Neural progenitor cell (in vitro differentiated cells): Measurements from ENCODE around the gene PTP4A2. TPM values are rescaled to one million over a fixed set of nuclear protein-coding genes. Genes with fewer than 3 reads are reported as not detected.
A peak's percentile ranks its signal among the peaks of the same experiment; 100 is the strongest.

Source experiments
- DNase-seq: peaks from one replicate; pipeline ENCODE4 v3.0.0-alpha.2; 2016; ENCODE audit warnings: low spot score
- H2AFZ ChIP-seq: fragments of 200-600 bp; sonication (generic); replicated peaks from 2 replicates; pipeline ENCODE4 v1.6.1; 2016; ENCODE audit warnings: antibody characterized with exemption
- H3F3A ChIP-seq: fragments of 200-600 bp; sonication (generic); 2 replicates; pipeline ENCODE4 v1.6.1; 2016; ENCODE audit warnings: antibody characterized with exemption, low read depth
- H3K27ac ChIP-seq: fragments of 200-600 bp; sonication (generic); 2 replicates; pipeline ENCODE4 v1.5.1; 2016; ENCODE audit warnings: mild to moderate bottlenecking
- H3K27me3 ChIP-seq: fragments of 200-600 bp; sonication (generic); 2 replicates; pipeline ENCODE4 v1.6.1; 2016; ENCODE audit warnings: mild to moderate bottlenecking, moderate library complexity
- H3K36me3 ChIP-seq: fragments of 200-600 bp; sonication (generic); 2 replicates; pipeline ENCODE4 v1.5.1; 2016
- H3K4me1 ChIP-seq: fragments of 200-600 bp; sonication (generic); 2 replicates; pipeline ENCODE4 v1.6.1; 2016; ENCODE audit warnings: mixed run types
- H3K4me2 ChIP-seq: fragments of 200-600 bp; sonication (generic); 2 replicates; pipeline ENCODE4 v1.6.1; 2016
- H3K4me3 ChIP-seq: fragments of 200-600 bp; sonication (generic); 2 replicates; pipeline ENCODE4 v1.5.1; 2016
- H3K79me2 ChIP-seq: fragments of 200-600 bp; sonication (generic); 2 replicates; pipeline ENCODE4 v1.6.1; 2016; ENCODE audit warnings: low read depth
- H3K9ac ChIP-seq: fragments of 200-600 bp; sonication (generic); 2 replicates; pipeline ENCODE4 v1.6.1; 2016
- H3K9me3 ChIP-seq: fragments of 200-600 bp; sonication (generic); 2 replicates; pipeline ENCODE4 v1.5.1; 2016; ENCODE audit warnings: low read depth
- H4K20me1 ChIP-seq: fragments of 200-600 bp; sonication (generic); 2 replicates; pipeline ENCODE4 v1.6.1; 2016; ENCODE audit warnings: low read depth
- H3K27ac Mint-ChIP-seq: 3 replicates; pipeline ENCODE4 v1.8.0; 2021; ENCODE audit warnings: mixed read lengths
- H3K27me3 Mint-ChIP-seq: 2 replicates; pipeline ENCODE4 v1.8.0; 2022; ENCODE audit warnings: low read depth, mild to moderate bottlenecking, inconsistent platforms, moderate library complexity, mixed read lengths; ENCODE audit not compliant: insufficient read depth
- H3K36me3 Mint-ChIP-seq: 3 replicates; pipeline ENCODE4 v1.8.0; 2021; ENCODE audit warnings: mixed read lengths
- H3K4me1 Mint-ChIP-seq: 3 replicates; pipeline ENCODE4 v1.8.0; 2021; ENCODE audit warnings: mixed read lengths
- H3K4me3 Mint-ChIP-seq: 3 replicates; pipeline ENCODE4 v1.8.0; 2021; ENCODE audit warnings: mild to moderate bottlenecking, moderate library complexity, mixed read lengths
- H3K9me3 Mint-ChIP-seq: 3 replicates; pipeline ENCODE4 v1.8.0; 2020; ENCODE audit warnings: mixed read lengths
- EZH2 ChIP-seq: fragments of 200-600 bp; sonication (generic); IDR thresholded peaks from 2 replicates; pipeline ENCODE4 v1.6.1; 2017; ENCODE audit warnings: antibody characterized with exemption, mild to moderate bottlenecking, moderate library complexity
- EZH2phosphoT487 ChIP-seq: fragments of 200-600 bp; sonication (generic); IDR thresholded peaks from 2 replicates; pipeline ENCODE4 v1.6.1; 2017; ENCODE audit warnings: antibody characterized with exemption
- total RNA-seq: library from RNA; depleted of rRNA; stranded (reverse); fragments of >200 nt; gene quantifications from 2 replicates; pipeline ENCODE4 v1.2.3, GENCODE V29; 2015; ENCODE audit warnings: low replicate concordance
- TF ChIP-seq, protein P1 (sequence below): fragments of 200-600 bp; sonication (generic); IDR thresholded peaks from 2 replicates; pipeline ENCODE4 v1.5.1; 2017; ENCODE audit warnings: antibody characterized with exemption, mild to moderate bottlenecking

Gene PTP4A2
- total RNA-seq, 1 donor from 2014 or later: 540 TPM

GRCh38 chr1:31879981-31880608 lies 58.1 kb downstream of the PTP4A2 start:
- H3K27ac ChIP-seq: no peak overlapping the region
- H3K36me3 Mint-ChIP-seq: no peaks in the 10 kb centered on the region
- H3K27ac Mint-ChIP-seq: no peak overlapping the region
- H3K9me3 Mint-ChIP-seq: no peaks in the 10 kb centered on the region
- no peaks in the 10 kb centered on the region for H3K27me3 Mint-ChIP-seq
- TF ChIP-seq EZH2phosphoT487 (no peak), EZH2 (no peak)
- TF ChIP-seq, protein P1, sequence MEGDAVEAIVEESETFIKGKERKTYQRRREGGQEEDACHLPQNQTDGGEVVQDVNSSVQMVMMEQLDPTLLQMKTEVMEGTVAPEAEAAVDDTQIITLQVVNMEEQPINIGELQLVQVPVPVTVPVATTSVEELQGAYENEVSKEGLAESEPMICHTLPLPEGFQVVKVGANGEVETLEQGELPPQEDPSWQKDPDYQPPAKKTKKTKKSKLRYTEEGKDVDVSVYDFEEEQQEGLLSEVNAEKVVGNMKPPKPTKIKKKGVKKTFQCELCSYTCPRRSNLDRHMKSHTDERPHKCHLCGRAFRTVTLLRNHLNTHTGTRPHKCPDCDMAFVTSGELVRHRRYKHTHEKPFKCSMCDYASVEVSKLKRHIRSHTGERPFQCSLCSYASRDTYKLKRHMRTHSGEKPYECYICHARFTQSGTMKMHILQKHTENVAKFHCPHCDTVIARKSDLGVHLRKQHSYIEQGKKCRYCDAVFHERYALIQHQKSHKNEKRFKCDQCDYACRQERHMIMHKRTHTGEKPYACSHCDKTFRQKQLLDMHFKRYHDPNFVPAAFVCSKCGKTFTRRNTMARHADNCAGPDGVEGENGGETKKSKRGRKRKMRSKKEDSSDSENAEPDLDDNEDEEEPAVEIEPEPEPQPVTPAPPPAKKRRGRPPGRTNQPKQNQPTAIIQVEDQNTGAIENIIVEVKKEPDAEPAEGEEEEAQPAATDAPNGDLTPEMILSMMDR: no peak
- H3K4me3 Mint-ChIP-seq: no peak overlapping the region
- no peaks in the 10 kb centered on the region for H3K27me3 ChIP-seq
- H3K4me2 ChIP-seq: no peak overlapping the region
- H3K4me3 ChIP-seq: no peak overlapping the region
- H3K36me3 ChIP-seq: no peaks in the 10 kb centered on the region
- H3K79me2 ChIP-seq: no peaks in the 10 kb centered on the region
- H3K9ac ChIP-seq: no peak overlapping the region
- no peak for DNase-seq
- H3F3A ChIP-seq: no peaks in the 10 kb centered on the region
- H3K4me1 Mint-ChIP-seq: peaks cover 2% of the 10 kb centered on the region
- no peaks in the 10 kb centered on the region for H4K20me1 ChIP-seq
- no peaks in the 10 kb centered on the region for H3K9me3 ChIP-seq
- no peak overlapping the region for H2AFZ ChIP-seq
- H3K4me1 ChIP-seq: no peaks in the 10 kb centered on the region

DNA sequence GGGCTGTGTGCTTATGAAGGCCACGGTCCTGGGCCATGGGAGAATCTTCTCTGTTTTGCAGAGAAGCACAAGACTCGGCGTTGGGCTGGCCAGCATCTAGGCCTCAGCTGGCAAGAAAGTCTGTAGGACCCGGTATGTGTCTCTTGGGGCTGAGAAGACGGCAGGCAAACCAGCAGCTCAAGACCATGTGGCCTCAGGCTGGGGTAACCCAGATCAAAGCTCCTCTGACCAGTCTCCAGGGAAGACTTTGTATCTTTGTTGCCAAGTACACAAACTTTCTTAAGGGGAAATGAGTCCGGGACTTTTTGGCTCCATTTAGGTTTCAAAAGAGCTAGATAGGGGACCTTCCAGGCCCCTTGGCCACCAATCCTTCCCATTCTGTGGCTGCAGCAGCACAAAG lies 60.1 kb downstream of the PTP4A2 start:
- Histone ChIP-seq H3K36me3 (no peaks in the 10 kb centered on the region), H3K27ac (no peak overlapping the region), H3F3A (no peaks in the 10 kb centered on the region), H3K4me3 (no peak overlapping the region), H3K4me2 (no peak overlapping the region), H2AFZ (peak overlapping the region; percentile 42), H3K9ac (no peak overlapping the region), H4K20me1 (no peaks in the 10 kb centered on the region), H3K4me1 (no peaks in the 10 kb centered on the region), H3K79me2 (no peaks in the 10 kb centered on the region), H3K27me3 (no peaks in the 10 kb centered on the region), H3K9me3 (no peaks in the 10 kb centered on the region)
- Mint-ChIP-seq H3K4me3 (no peak overlapping the region), H3K9me3 (peaks cover 3% of the 10 kb centered on the region), H3K4me1 (peaks cover 3% of the 10 kb centered on the region), H3K27me3 (peaks cover under 1% of the 10 kb centered on the region), H3K36me3 (peaks cover under 1% of the 10 kb centered on the region), H3K27ac (no peak overlapping the region)
- DNase-seq: no peak
- TF ChIP-seq EZH2phosphoT487: no peak
- TF ChIP-seq, protein P1: no peak
- no peak for TF ChIP-seq EZH2

GRCh38 chr1:31877544-31877943 lies 60.6 kb downstream of the PTP4A2 start:
- H3F3A ChIP-seq: no peaks in the 10 kb centered on the region
- H3K27me3 Mint-ChIP-seq: peaks cover 5% of the 10 kb centered on the region
- H3K9me3 Mint-ChIP-seq: peaks cover 8% of the 10 kb centered on the region

More at GRCh38 chr1:31877544-31877943, 60.6 kb downstream of the PTP4A2 start:
- TF ChIP-seq, protein P1: no peak
- TF ChIP-seq EZH2phosphoT487 (no peak), EZH2 (no peak)
- H3K36me3 ChIP-seq: no peaks in the 10 kb centered on the region
- peaks cover 4% of the 10 kb centered on the region for H3K36me3 Mint-ChIP-seq
- no peak overlapping the region for H3K4me2 ChIP-seq
- H3K4me1 ChIP-seq: no peaks in the 10 kb centered on the region
- H3K27ac Mint-ChIP-seq: no peak overlapping the region
- no peaks in the 10 kb centered on the region for H3K27me3 ChIP-seq
- no peaks in the 10 kb centered on the region for H3K79me2 ChIP-seq
- H3K4me3 ChIP-seq: no peak overlapping the region
- H3K4me3 Mint-ChIP-seq: no peak overlapping the region
- no peak for DNase-seq
- H2AFZ ChIP-seq: peak overlapping the region; percentile 42
- no peak overlapping the region for H3K9ac ChIP-seq
- H3K9me3 ChIP-seq: no peaks in the 10 kb centered on the region
- H3K4me1 Mint-ChIP-seq: peaks cover 6% of the 10 kb centered on the region
- no peaks in the 10 kb centered on the region for H4K20me1 ChIP-seq
- H3K27ac ChIP-seq: no peak overlapping the region
